ENCODE results near the gene GRAMD2B.
"Not testable (repeated sequence)": the region's sequence is repeated elsewhere in the genome, so short reads cannot be mapped to it uniquely, and the experiment has no call there.

- not testable (repeated sequence) for TF ChIP-seq POLR2A, CTCF (IDR thresholded peaks at IDR 0.05)
Measured at GRCh38 chr5:126380316-126380715, 42.9 kb upstream of the GRAMD2B start.
